Fibroblast of peridontal ligament (primary cell): Measurements from ENCODE around the gene FARS2.

Experiments used
- DNase-seq: peaks from one replicate; pipeline ENCODE4 v3.0.0-alpha.2; 2010; ENCODE audit errors: extremely low read depth

The FARS2 gene

DNA sequence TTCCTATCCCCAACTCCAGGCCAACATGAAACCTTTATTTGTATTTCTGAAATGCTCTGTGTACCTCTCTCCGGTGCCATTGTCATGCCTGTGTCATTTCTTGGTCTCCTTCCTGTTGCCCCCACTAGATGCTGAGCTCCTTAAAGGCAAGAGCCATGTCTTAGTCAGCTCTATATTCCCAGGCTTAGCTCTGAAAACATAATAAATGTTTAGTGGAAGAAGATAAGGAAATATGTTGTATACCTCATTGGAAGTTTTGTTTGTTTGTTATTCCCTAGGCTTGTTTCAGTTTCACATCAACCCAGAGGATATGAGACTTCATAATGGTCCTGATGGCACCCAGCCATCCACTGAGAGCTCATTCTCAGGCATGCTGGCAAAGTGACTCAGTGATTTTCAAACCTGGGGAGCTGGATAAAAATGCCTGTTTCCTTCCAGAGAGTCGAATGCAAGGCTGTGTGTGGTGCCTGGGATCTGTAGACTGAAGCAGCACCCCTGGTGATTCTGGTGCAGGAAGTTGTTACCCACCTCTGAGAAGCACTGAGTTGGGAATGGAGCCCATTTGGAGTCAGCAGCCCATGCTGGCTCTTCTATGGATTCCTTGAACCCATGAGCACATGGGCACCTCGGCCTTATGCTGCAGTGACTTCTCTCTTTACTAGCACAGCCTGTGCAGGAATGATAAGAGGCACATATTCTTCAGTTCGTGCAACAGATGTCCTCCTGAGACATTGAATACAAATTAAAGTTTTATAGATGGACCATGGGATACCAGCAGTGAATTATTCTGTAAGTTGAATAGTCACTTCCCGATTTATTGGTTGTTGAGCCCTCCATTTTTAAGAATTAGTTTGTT is 205.2 kb downstream of the FARS2 start:
- DNase-seq: peak; percentile 66

DNA sequence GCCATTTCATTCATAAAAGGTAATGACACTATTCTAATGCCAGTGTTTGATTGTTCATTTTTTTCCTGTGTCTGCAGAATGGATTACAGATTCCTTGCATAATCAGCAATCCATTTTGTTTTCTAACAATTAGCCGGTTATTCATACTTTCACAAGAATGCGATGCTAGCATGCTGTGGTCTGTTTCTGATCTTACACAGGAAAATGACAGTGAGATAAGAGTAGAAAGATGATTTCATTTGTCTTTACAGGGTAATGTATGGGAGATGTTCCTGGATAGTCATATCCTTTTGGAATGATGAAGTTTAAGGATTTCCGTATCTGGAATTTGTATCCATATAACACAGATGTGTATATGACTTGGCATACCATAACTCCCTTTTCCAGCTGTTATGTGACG is 207.3 kb downstream of the FARS2 start:
- no peak for DNase-seq

- DNase-seq: no peak
Observed at GRCh38 chr6:5469101-5469846, 208.0 kb downstream of the FARS2 start.

- peak; percentile 80 for DNase-seq
Observed at GRCh38 chr6:5471044-5471443, 209.7 kb downstream of the FARS2 start.

- no peak for DNase-seq
Observed at GRCh38 chr6:5471637-5472398, 210.5 kb downstream of the FARS2 start.

DNA sequence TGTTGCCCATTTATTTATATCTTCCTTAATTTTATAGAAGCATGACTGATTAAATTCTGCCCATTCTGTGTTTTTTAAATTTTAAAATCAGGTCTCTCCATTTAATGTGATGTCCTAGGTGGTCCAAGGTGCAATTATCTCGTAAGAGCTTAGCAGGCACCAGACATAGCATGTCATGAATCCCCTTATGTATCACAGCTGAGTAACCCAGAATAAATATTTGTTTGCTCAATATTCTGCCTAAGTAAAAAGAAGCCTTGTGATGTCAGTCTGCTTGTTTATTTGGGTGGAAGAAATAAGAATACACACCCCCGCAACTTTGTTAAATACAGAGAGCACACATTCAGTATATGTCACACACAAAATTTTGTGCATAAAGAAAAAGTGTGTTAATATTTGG is 211.3 kb downstream of the FARS2 start:
- DNase-seq: no peak

DNA sequence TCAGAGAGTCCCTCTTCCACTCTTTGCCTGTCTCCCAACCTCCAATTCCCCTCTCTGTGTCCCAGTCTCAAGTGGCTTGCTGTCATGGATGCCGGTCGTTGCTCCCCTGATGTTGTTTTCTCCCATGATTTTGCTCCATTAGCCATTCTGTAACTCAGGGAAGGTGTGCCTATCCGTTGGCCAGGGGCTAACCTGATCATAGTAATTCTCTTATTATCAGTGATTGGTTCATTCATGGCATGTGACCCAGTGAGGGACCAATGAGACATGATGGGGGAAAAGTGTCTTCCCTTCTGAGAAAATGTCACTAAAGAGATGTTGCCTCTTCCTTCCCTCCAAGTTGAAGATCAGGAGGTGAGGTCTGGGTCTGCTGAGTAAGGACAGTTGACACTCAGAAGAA is 214.5 kb downstream of the FARS2 start:
- no peak for DNase-seq

DNA sequence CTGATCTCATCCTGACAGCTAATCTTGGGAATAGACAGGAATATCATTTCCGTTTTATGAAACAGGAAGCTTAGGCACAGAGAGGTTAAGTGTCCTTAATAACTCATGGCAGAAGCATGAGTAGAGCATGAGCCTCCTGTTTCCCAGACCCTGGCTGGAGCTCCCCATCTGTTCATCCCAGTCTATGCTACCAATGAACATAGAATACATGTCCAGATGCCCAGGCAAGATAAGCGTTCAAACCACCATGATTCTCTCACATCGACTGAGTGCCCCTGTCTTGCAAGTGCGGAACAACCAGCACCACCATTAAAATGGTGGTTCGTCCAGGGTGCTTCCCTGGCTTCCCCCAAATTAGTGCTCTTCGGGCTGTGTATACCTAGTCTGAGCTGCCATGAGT is 217.1 kb downstream of the FARS2 start:
- DNase-seq: no peak

GRCh38 chr6:5481033-5481432 is 219.7 kb downstream of the FARS2 start:
- no peak for DNase-seq

DNA sequence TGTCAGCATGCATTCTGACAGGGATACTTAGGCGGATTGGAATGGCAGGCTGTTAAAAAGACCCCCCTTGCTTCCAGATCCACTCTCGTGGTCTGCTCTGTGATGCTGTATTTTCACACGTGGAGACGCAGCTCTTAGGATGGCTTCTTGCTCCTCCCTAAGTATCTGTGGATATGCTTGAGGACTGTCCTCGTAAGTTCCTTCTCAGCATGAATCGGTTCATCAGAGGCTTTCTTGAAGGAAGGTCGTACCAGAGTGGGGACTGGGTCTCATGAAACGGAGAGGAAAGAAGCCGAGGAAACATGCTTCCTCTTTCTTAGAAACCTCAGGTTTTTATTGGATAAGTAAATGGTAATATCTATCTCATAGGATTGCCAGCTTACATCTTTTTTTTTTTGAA is 220.4 kb downstream of the FARS2 start:
- no peak for DNase-seq

DNA sequence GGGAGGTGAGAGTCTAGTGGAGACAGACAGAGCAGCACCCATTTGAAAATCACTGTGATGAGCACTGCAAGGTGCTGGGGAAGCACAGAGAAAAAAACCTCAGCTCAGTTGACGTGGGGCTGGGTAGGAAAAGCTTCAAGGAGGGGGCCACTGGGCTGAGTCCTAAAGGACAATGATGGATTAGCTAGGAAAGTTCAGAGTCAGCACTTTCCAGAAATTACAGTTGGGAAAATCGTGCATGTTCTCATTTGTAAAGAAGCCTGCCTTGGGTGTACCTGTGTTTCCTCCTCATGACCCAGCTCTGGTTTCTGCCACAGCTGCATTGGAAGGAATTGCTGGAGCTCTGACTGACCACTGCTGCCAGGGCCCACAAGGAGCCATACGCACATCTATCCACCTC is 221.3 kb downstream of the FARS2 start:
- no peak for DNase-seq

GRCh38 chr6:5484692-5485091 is 223.4 kb downstream of the FARS2 start:
- no peak for DNase-seq

DNA sequence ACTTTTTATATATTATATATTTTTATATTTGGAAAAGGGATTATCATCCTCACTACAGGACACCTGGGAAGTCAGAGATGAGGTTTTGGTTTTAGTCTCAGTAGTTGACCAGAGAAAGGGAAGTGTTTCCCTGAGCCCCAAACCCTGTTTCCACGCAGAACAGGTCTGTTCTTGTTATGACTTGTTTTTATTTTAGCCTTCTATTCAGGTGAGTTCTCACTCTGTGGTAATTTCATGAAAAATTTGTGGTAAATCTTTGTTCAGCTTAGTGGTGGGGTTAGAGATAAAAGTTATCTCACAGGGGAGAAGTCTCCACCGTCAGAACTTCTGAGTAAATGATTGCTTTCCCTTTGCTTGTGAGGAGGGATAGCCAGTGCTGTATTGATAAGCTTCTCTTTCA is 224.9 kb downstream of the FARS2 start:
- no peak for DNase-seq

DNA sequence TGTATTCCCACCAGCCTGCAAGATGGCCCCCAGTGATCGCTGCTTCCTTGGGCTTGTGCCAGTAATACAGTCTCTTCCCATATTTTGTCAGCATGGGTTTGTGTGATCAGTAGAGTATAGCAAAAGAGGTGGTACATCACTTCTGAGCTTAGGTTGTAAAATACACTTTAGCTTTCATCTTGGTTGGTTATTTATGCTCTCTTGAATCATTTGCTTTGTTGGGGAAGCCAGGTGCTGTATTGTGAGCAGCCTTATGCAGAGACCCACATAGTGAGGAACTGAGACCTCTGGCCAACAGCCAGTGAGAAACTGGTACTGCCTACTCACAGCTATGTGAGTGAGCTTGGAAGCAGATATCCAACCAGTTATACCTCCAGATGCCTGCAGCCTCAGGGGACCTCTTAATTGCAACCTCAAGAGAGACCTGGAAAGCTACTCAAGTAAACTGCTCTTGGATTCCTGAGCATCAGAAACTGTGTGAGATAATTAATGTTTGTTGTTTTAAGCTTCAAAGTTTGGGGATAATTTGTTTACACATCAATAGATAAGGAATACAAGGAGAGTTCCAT is 229.3 kb downstream of the FARS2 start:
- no peak for DNase-seq

DNA sequence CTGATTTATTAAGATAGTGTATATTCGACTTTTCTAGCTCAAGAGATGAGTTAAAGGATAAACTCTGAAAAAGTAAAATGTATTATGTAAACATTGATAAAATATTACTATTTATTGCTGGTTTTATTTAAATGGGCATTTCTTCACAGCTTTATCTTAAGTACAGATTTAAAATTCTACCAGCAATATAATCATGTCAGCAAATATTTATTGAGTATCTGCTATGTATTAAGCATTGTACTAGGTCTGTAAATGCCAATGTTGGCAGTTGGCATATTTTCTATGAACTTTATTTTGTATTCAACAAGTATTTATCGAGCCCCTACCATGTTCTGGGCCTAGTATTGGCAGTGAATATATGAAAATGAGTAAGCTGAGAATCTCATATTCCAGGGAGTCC is 231.0 kb downstream of the FARS2 start:
- no peak for DNase-seq

- DNase-seq: no peak
Observed at GRCh38 chr6:5493806-5494205, 232.5 kb downstream of the FARS2 start.

- DNase-seq: peak; percentile 88
Observed at GRCh38 chr6:5497896-5498578, 236.7 kb downstream of the FARS2 start.

DNA sequence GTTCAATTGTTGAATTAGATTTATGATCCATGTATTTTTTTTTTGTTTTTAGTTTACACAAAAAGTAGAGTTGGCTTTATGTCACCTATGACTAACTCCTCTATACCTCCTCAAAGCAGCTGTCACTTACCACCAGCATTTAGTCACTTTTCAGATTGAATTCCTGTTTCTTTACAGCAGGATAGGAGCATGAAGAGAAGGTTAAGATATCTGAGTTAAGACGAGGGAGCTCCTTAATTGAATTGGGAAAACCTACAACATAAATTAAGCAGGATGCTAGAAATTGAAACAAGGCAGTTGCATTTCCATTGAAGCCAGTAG is 237.2 kb downstream of the FARS2 start:
- DNase-seq: no peak

GRCh38 chr6:5499644-5500306 is 238.5 kb downstream of the FARS2 start:
- peak; percentile 77 for DNase-seq

GRCh38 chr6:5501837-5502236 is 240.5 kb downstream of the FARS2 start:
- no peak for DNase-seq

DNA sequence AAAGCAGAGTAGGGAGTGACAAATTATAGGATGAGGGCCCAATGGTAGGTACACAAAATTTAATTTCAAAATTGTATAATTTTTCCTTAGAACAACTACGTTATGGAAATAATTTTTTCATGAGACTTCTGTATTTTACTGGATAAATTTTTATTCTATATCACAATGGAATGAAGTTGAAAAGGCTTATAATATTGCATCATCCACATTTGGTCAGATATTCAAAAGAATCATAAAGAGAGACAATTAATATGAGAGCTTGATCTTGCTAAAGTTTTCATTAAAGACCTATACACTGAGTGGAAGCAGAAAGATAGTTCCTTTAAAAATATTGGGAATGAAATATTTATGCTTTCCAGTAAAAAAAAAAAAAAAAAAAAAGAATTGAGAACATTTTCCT is 242.8 kb downstream of the FARS2 start:
- no peak for DNase-seq
